GM19238 (cell line): Measurements from ENCODE around the gene CYP26A1.

ENCODE experiments used
- DNase-seq: peaks from one replicate; pipeline ENCODE4 v3.0.0; 2011; ENCODE audit warnings: low spot score; ENCODE audit not compliant: insufficient read length

CYP26A1 gene

DNA sequence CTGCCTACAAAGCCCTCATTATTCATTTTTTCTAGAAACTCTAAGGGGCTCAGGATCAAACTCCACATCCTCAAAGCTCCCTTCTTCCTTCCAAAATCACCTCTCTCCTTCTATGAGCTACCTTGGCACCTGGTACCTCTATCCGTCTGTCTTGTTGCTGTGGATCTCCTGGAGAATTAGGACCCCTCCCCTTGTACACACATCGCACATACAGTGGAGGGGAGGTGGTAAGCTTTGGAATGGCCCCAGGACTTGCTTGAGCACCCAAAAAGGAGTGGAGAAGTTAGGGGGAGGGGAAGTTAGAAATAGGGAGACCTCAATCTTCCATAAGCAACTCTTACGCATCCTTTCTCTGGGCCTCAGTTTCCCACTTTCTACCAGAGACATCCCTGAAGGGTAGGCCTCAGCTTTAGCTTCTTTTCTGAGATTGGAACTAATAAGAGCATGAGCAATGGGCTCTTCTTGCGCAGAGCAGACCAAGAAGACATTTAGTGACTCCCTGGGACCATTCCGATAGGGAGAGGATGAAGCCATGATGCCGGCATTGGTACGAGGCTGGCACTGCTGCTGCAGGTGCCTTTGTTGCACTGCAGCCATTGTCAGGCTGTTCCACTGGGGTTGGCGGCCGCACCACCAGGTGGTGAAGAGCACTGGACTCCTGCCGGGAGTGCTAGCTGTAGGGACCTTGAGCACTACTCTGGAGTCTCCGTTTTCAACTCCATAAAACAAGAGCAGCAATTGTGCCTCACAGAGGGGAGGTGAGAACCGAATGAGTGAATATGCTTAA, 8.6 kb upstream of the CYP26A1 start:
- no peak for DNase-seq

DNA sequence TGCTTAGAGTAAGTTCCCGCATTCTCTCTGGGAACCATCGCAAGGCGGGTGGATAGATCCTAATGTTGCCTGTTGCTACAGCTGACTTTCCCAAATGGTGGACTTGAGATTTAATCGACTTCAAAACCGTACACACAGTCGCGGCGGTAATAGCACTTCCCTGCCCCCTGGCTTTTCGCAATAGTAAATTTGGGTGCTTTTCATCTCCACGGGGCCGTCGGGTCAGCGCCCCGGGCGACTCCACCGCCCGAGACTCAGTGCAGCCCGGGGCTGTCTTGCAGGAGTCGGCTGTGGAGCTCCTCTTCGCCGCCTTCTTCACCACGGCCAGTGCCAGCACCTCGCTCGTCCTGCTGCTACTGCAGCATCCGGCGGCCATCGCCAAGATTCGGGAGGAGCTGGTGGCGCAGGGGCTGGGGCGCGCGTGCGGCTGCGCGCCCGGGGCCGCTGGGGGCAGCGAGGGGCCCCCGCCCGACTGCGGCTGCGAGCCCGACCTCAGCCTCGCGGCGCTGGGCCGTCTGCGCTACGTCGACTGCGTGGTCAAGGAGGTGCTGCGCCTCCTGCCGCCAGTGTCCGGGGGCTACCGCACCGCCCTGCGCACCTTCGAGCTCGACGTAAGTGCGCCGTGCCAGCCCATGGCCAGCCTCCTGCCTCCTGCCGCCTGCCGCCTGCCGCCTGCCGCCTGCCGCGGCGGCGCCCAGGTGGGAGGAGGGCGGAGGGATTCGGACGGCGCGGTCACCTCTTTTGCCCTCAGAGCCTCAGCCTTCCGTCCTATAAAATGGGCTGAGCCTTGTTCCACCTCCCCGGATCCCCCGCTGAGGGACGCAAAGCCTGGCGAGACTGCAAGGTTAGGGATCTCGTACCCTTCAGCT, 7.8 kb upstream of the CYP26A1 start:
- no peak for DNase-seq

DNA sequence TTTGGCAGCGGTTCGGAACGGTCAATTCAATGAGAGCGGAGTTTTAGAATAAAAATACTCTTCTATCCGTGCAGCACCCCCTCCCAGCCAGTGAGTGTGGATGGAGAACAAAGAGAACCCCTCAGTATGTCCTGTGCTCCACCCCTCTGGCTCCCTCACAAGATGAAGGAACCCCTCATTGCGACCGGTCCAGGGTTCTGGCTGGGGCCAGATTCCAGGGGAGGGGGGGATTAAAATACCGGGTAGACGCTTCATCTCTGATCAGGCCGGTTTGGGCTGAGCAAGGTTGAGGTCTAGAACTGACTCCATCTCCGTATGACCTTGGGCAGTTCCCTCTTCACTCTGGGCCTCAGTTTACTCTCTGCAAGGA, 7.2 kb upstream of the CYP26A1 start:
- no peak for DNase-seq

DNA sequence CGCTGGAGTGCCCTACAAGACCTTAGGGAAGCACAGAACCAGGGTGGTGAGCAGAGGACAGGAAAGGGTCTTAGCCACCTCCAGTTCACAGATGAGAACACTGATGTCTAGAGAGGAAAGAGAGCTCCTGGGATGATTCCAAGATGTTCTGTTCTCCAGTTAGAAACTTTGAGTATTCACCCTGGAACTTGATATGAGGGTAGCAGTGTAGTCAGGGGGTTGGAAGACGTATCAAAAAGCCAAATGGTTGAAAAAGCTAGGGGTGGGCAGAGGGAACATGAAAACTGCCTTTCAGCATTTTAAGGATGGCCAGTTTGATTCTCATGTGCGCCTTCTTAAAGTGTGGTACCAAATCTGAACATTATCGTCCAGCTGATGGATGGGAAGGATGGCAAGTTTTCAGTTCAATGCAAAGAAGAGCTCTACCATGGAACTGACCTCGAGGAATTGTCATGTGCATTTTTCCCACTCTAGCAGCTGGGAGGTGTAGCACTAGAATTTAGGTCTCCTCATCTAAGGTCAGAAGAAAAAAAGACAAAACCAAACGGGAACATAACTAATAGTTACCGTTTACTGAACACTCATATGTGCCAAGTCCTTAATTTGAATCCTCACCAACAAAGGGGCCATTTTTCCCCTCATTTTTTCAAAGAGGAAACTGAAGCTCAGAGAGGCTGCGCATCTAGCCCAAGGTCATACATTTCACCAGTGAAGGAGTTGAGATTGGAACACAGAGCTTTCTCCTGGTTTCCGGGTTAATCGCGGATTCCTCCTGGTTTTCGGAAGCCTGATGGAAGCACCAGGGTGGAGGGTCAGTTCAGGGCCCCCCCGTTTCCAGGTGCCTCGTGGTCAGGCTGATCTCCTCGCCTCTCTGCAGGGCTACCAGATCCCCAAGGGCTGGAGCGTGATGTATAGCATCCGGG, 6.0 kb upstream of the CYP26A1 start:
- DNase-seq, result no peak

DNA sequence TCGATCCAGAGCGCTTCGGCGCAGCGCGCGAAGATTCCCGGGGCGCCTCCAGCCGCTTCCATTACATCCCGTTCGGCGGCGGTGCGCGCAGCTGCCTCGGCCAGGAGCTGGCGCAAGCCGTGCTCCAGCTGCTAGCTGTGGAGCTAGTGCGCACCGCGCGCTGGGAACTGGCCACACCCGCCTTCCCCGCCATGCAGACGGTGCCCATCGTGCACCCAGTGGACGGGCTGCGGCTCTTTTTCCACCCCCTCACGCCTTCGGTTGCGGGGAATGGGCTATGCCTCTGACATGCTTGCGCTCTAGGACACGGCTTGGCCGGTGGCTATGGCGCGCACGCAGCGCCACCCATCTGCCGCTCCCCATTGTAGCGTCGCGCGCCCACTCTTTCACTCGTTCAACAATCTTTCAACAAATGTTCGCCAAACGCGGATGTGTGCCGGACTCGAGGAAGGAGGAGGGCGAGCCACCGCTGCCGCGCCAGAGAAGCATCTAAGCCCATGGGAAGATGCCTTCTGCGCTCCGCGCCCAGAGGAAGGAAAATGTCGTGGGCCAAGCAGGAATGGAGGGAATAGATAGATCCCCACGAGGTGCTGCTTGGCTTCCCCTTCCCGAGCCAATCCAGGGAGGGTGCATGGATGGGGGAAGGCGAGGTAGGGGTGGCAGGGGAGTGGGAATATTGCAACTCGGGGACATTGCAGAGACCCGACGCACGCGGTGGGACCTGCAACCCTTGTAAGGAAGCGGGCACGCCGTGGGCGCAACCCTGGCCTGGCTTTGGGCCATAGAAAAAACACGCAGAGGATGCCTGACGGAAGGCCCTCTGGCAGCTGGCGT, 5.1 kb upstream of the CYP26A1 start:
- no peak for DNase-seq

DNA sequence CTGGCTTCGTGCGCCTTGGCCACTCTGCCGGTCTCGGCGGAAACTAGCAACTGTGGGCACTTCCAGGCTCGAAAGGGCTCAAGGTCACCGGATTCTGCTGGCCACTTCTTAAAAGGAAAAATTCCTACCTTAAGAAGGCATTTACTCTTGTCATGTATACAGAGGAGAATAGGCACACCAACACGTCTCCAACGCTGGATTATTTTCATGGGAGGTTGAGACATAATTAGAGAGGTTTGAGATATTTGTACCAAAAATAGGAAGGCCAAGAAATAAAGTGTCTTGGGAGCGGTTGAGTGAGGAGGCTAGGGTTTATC, 4.5 kb upstream of the CYP26A1 start:
- no peak for DNase-seq

DNA sequence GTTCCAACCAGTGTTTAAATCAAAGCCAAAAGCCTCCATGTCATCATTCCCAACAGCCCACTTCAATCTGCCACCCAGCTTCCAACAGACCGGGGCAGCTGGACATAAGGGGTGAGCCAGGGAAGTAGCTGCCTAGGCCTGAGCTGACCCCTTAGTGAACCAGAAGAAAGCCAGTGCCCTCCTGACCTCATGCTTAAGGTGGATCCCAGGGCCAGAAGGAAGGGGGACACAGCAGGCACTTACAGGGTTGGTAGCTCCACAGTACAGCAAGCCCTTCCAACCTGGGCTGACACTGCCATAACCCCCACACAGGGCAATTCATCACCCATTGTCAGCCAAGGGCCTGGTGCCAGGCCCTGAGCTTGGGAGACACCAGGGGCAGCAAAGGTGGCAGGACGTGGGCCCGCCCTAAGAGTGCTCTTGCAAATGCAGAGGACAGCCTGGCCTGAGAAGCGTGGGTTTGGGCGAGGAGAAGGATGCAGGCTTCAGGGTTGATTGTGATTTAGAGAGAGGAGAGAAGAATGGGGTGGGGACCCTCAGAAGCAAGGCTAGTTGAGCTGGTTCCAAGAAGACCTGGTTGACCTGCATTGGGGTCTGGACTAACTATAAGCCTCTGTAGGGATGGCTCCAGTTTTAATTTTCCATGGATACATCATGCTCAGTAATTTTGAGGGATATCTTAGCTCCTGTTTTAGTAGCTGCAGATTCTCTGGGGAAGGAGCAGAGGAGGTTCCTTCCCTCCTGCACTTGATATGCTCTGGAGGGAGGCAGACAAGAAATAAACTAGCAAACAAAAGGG, 3.1 kb upstream of the CYP26A1 start:
- DNase-seq, result no peak

DNA sequence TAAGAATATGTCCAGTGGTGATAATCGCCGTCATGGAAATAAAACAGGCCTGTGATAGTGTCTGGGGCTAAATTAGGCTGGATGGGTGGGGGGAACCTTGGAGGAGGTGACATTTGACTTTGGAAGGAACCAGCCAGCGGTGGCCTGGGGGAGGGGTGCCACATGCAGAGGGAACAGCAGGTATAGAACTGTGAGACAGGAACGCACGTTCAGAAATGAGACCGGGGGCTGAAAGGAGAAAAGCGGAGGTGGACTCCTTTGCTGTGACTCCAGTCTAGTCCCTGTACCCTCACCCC, 2.6 kb upstream of the CYP26A1 start:
- DNase-seq, result no peak

DNA sequence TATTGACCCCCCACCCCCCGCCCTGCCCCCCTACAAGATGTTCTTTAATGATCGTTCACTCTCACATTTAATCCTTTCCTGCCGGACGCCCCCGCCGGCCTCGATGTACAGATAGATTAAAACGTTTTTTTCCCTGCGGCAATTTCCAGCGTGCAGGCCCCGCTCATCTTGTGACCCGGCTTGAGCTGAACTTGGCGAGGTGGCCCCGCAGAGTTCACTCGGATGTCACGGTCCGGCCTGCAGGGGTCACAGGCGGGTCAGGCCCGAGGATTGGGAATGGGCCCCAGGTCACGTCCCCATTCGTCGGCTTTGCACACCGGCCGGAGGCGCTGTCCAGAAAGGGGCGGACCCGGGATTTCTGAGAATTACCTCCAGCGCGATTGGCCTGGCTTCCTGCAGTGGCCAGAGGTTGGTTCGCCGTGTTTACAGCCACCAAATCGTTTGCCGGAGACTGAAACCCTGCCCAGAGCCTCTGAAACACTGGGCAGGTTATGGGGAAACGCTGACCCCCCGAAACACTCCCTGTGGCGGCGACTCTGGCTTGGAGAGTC, 1.9 kb upstream of the CYP26A1 start:
- no peak for DNase-seq

DNA sequence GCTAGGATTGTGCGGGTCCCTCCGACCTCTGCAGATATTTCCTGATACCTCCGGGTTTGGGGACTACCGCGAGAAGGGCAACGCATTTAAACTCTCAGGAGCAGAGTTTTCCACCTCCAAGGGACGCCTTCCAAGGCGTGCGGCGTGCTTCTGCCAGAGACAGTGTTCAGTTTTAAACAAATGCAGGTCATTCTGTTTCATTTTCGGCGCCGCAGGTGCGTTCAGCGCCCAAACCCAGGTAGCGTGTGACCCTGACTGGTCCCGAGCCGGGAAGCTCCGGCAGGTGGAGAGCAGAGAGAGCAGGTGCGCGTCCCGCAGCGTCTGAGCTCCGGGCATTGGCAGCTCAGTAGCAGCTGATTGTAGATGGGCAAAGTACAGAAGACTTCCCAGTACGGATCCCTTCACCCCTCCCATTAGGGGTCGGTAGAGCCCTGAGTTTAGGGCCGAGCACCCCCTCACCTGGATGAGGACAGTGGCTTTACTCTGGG, 1.4 kb upstream of the CYP26A1 start:
- DNase-seq, result no peak

DNA sequence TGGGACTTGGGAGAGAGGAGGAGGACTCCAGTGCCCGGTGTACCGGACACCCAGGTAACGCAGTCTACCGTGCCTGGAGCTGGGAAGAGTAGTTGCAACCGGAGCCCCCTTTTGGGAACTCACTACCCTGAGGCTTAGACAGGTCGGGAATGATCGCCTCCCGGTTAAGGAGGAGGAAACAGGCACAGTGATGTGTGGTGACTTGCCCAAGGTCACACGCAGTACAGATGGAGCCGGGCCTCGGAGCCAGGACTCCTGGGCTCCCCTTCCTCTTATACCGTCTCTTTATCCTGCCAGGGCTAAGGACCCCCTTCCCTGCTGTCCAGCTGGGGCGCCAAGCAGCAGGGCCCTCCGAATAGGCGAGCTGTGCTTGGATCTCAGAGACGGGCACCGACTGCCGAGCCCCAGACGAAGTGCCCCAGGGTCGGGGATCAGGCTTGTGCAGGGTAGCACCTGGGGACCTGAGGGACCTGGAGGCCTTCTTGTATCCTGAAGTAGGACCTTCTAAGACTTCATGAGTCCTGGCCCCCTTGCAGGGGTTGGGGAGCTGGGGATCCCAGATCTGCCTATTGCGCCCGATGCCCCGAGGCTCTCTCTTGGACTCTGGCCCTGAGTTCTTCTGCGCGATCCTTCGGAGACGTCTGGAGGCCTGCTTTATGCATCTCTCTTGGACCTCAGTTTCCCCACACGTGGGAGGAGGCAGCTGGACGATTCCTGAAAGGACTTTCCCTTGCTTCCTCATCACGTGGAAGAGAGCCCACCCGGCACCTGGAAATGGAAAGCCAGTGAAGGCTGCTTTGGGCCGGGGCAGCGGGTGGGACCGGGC, 767 bp upstream of the CYP26A1 start:
- no peak for DNase-seq

DNA sequence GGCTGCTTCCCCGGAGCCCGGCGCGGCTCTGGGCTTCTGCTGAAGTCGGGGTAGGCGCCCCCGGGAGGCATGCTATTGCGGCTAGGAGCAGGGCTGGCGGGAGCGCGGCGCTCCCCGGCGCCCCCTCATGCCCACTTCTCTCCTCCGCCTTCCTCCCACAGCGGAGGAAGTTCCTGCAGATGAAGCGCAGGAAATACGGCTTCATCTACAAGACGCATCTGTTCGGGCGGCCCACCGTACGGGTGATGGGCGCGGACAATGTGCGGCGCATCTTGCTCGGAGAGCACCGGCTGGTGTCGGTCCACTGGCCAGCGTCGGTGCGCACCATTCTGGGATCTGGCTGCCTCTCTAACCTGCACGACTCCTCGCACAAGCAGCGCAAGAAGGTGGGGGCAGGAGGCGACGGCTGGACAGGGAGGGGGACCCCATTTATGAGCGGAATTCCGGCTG, 479 bp downstream of the CYP26A1 start:
- DNase-seq, result no peak

DNA sequence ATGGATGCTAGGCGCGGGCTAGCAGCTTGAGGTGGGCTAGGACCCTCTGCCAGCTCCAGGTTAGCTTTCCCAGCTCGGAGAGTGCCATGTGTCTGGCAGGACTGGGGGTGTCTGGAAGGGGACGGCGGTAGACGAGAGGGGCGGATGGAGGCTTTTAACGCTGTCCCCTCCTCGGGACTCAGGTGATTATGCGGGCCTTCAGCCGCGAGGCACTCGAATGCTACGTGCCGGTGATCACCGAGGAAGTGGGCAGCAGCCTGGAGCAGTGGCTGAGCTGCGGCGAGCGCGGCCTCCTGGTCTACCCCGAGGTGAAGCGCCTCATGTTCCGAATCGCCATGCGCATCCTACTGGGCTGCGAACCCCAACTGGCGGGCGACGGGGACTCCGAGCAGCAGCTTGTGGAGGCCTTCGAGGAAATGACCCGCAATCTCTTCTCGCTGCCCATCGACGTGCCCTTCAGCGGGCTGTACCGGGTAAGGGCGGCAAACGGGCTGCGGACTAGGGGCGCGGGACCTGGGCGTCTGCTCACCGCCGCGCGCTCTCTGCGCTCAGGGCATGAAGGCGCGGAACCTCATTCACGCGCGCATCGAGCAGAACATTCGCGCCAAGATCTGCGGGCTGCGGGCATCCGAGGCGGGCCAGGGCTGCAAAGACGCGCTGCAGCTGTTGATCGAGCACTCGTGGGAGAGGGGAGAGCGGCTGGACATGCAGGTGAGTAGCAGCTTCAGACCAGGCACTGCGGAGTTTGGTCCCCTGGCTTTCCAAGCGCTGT, 1.1 kb downstream of the CYP26A1 start:
- no peak for DNase-seq

DNA sequence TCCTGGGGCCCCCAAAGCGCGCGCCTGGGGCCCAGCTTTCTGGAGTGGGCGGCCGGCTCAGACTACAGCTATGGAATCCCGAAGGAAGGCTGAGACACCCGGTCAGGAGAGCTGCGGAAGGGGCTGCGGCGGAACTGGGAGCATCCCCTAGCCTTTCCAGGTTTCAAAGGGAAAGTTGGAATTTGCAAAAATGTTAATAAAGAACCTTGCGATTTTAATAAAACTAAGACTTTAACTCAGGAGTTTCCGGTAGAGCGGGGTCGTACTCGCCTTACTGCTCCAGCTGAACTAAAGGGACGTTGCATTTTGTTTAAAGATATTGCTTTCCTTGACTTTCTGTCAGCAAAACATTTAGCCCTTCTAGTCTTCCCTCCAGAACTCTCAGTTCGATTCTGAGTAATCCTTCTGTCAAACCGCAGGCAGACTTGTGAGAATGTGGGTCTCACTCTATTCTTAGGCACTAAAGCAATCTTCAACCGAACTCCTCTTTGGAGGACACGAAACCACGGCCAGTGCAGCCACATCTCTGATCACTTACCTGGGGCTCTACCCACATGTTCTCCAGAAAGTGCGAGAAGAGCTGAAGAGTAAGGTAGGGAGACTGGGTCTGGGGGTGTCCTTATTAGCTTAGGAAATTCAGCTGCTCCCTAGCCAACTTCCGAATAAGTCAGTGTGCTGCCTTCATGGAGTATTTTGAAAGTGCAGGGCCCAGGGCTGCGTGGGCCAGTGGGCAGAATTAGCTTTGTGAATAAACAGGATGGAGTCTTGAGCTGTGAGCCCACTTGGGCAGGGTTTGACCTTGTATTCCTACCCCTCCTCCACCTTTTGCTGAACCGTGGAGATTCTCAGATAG, 1.9 kb downstream of the CYP26A1 start:
- DNase-seq, result no peak

DNA sequence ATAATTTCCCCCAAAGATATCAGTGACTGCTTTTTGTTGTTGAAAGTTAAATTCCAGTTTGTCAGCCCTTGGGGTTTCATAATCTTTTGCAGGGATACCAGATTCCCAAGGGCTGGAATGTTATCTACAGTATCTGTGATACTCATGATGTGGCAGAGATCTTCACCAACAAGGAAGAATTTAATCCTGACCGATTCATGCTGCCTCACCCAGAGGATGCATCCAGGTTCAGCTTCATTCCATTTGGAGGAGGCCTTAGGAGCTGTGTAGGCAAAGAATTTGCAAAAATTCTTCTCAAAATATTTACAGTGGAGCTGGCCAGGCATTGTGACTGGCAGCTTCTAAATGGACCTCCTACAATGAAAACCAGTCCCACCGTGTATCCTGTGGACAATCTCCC, 3.2 kb downstream of the CYP26A1 start:
- DNase-seq, result no peak

DNA sequence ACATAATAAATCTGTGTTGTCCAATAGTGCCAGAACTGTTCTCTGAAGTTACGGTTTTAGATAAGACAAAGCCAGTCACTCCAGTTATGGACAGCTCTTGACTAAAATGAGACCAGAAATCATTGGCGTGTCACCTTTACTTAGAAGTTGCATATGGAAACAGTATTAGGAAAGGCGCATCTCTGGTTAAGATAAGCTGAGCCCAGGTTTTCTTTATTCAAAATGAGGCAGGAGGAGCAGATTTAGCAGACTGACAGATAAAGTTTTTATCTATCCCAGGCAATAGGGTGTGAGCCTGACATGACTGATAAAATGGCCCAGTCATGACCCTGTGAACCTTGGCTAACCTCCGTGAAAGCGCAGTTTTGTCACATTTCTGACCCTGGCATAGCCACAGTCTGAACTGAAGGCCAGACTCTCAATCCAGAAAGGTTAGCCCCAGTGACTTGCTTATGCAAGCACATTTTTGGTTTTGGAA, 4.2 kb downstream of the CYP26A1 start:
- DNase-seq, result no peak
